ENCODE results near the gene MSMP. TPM values are rescaled to one million over a fixed set of nuclear protein-coding genes. Genes with fewer than 3 reads are reported as not detected.
A peak's percentile ranks its signal among the peaks of the same experiment; 100 is the strongest.

The MSMP gene
- total RNA-seq, 6 donors from 2014 or later: 1.1 to 2.8 TPM; not detected in 4

DNA sequence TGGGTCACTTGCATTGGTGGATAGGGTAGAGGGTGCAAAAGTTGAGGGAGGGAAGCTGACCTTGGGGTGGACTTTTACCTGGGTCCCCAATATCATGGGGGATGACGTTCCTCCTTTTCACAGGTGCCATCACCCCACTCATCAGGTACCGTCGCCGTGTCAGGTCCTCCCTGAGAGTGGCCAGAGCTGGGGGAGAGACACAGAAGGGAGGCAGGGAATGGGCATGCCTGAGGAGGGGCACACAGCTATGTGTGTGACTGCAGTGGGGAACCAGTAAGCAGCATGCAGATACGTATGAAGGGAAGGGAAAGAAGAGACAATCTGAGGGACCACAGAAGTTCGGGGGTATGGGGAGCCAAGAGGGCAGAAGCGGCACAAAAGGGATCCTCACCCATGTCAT, 15.2 kb downstream of the MSMP start:
- no peaks in the 10 kb centered on the region for H3K27me3 ChIP-seq
- 89 to 92% methylated on average over 7 of the region's 7 CpGs for WGBS, 2 donors
- DNase-seq: no peak

DNA sequence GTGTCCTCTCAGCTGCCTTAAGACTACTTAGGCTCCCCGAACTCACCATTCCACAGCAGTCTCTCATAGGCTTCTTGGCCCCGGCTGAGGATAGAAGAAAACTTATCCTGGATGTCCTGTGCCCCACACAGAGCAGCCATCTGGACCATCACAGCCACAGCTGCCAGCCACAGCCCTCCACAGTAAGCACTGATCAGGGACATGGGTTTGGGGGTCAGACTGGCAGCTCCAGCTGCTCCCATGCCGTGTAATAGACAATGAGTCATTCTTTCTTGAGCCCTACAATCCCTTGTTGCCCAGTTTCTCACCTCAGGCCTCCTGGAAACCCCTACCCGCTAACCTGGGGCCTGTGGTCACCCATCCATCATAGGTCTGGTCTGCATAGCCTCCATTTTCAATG, 15.9 kb downstream of the MSMP start:
- DNase-seq (no peak), ATAC-seq (ENCODE audit: low FRiP score in 2 of 2) (no peak)
- Histone ChIP-seq H3K36me3 (peaks cover 62 to 89% (median 80%) of the 10 kb centered on the region in 4 donors), H3K27ac (no peak overlapping the region), H3K27me3 (no peaks in the 10 kb centered on the region), H3K4me1 (peaks cover 5 to 24% (median 14%) of the 10 kb centered on the region in 4 donors), H3K9me3 (no peaks in the 10 kb centered on the region), H3K4me3 (no peak overlapping the region)
- WGBS, 2 donors: 88 to 91% methylated on average over 4 of the region's 4 CpGs
- TF ChIP-seq POLR2AphosphoS5 (IDR thresholded peaks at IDR 0.05): no peak

More for the DNA sequence above, 15.2 kb downstream of the MSMP start:
- Histone ChIP-seq H3K4me3 (no peak overlapping the region), H3K36me3 (peaks cover 63 to 97% (median 87%) of the 10 kb centered on the region in 4 donors), H3K9me3 (no peaks in the 10 kb centered on the region), H3K4me1 (peaks cover 0 to 24% (median 10%) of the 10 kb centered on the region in 4 donors), H3K27ac (no peak overlapping the region)
- TF ChIP-seq EP300 (IDR thresholded peaks at IDR 0.05) (no peak), POLR2AphosphoS5 (IDR thresholded peaks at IDR 0.05) (no peak), POLR2A (IDR thresholded peaks at IDR 0.05) (no peak)
- TF ChIP-seq, protein P1, sequence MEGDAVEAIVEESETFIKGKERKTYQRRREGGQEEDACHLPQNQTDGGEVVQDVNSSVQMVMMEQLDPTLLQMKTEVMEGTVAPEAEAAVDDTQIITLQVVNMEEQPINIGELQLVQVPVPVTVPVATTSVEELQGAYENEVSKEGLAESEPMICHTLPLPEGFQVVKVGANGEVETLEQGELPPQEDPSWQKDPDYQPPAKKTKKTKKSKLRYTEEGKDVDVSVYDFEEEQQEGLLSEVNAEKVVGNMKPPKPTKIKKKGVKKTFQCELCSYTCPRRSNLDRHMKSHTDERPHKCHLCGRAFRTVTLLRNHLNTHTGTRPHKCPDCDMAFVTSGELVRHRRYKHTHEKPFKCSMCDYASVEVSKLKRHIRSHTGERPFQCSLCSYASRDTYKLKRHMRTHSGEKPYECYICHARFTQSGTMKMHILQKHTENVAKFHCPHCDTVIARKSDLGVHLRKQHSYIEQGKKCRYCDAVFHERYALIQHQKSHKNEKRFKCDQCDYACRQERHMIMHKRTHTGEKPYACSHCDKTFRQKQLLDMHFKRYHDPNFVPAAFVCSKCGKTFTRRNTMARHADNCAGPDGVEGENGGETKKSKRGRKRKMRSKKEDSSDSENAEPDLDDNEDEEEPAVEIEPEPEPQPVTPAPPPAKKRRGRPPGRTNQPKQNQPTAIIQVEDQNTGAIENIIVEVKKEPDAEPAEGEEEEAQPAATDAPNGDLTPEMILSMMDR (IDR thresholded peaks at IDR 0.05): no peak
- no peak for ATAC-seq (ENCODE audit: low FRiP score in 2 of 2)

DNA sequence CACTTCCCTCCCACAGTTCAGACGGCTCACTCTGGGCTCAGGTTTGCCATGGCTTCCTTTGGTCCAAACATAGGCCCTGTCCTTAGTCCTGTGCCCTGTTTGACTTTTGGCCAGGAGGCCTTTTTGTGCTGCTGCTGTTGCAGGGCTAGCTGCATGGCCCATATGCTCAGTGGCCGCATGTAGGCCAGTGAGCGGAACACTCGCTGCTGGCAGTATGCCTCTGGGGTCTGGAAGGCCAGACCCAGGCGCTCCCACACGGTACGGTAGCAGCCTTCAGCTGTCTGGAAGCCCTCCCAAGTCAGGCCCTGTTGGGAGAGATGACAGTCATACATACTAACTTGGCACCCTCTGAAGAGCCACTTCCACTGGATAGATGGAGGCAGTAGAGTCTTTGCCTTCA, 16.9 kb downstream of the MSMP start:
- TF ChIP-seq POLR2AphosphoS5 (IDR thresholded peaks at IDR 0.05): no peak
- TF ChIP-seq, protein P1 (IDR thresholded peaks at IDR 0.05): no peak
- no peak for TF ChIP-seq POLR2A (IDR thresholded peaks at IDR 0.05)
- TF ChIP-seq EP300 (IDR thresholded peaks at IDR 0.05): no peak
- peaks cover 10 to 26% (median 17%) of the 10 kb centered on the region in 4 donors for H3K4me1 ChIP-seq
- ATAC-seq (ENCODE audit: low FRiP score in 2 of 2) (no peak), DNase-seq (no peak)
- no peaks in the 10 kb centered on the region for H3K9me3 ChIP-seq
- 30 to 82% methylated on average over 1 to 7 of the region's 7 CpGs for WGBS, 2 donors
- no peak overlapping the region for H3K27ac ChIP-seq
- H3K36me3 ChIP-seq: peaks cover 53 to 79% (median 69%) of the 10 kb centered on the region in 4 donors
- H3K4me3 ChIP-seq: no peak overlapping the region
- no peaks in the 10 kb centered on the region for H3K27me3 ChIP-seq

DNA sequence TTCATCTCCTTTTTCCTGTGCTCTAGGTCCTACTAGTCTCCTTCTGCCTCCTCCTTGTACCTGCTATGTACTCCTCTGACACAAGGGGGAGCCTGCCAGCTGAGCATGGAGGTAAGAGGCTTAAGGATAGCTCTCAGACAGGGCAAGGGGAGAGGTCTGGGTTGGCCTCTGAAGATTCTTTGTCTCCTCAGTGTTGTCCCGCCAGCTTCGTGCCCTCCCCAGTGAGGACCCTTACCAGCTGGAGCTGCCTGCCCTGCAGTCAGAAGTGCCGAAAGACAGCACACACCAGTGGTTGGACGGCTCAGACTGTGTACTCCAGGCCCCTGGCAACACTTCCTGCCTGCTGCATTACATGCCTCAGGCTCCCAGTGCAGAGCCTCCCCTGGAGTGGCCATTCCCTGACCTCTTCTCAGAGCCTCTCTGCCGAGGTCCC, 17.9 kb downstream of the MSMP start:
- DNase-seq: peak in 1 of 2 donors; percentile 69
- H3K4me3 ChIP-seq: no peak overlapping the region

DNA sequence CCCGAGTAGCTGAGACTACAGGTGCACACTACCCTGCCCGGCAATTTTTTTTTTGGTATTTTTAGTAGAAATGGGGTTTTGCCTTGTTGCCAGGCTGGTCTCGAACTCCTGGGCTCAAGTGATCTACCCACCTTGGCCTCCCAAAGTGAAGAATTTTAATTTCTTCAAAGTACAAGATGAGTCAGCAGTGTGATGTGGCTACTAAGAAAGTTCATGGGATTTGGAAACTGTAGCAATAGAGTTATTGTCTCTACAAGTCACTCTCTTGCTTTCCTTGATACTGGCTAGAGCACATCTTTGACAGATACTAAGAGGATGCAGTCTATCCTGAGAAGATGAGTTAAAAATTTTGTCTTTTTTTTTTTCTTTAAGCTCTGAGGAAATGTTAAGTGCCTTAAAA, 20.0 kb downstream of the MSMP start:
- H3K4me1 ChIP-seq: peaks cover 29 to 48% (median 37%) of the 10 kb centered on the region in 4 donors
- H3K36me3 ChIP-seq: peaks cover 37 to 50% (median 43%) of the 10 kb centered on the region in 4 donors
- peak overlapping the region in 3 of 4 donors; percentile 3 to 97 (median 97) for H3K27ac ChIP-seq
- TF ChIP-seq POLR2A (IDR thresholded peaks at IDR 0.05) (no peak), POLR2AphosphoS5 (IDR thresholded peaks at IDR 0.05) (no peak), EP300 (IDR thresholded peaks at IDR 0.05) (no peak)
- TF ChIP-seq, protein P1 (IDR thresholded peaks at IDR 0.05): no peak
- no peaks in the 10 kb centered on the region for H3K9me3 ChIP-seq
- H3K27me3 ChIP-seq: no peaks in the 10 kb centered on the region
- DNase-seq: no peak
- ATAC-seq (ENCODE audit: low FRiP score in 2 of 2): no peak
- 91 to 96% methylated on average over 3 of the region's 3 CpGs for WGBS, 2 donors
- H3K4me3 ChIP-seq: no peak overlapping the region

More for the DNA sequence above, 17.9 kb downstream of the MSMP start:
- Histone ChIP-seq H3K4me1 (peaks cover 10 to 27% (median 18%) of the 10 kb centered on the region in 4 donors), H3K36me3 (peaks cover 53 to 70% (median 64%) of the 10 kb centered on the region in 4 donors), H3K9me3 (no peaks in the 10 kb centered on the region), H3K27me3 (no peaks in the 10 kb centered on the region), H3K27ac (peak overlapping the region; percentile 2 to 56 (median 20))
- WGBS, 2 donors: 13 to 22% methylated on average over 1 to 2 of the region's 5 CpGs
- no peak for TF ChIP-seq POLR2AphosphoS5 (IDR thresholded peaks at IDR 0.05)
- TF ChIP-seq, protein P1 (IDR thresholded peaks at IDR 0.05): peak; percentile 69 to 82 (median 75)
- ATAC-seq (ENCODE audit: low FRiP score in 2 of 2): no peak
